Measurements from ENCODE around the gene BBS10.
"Not testable (repeated sequence)": the region's sequence is repeated elsewhere in the genome, so short reads cannot be mapped to it uniquely, and the experiment has no call there.

The BBS10 gene

GRCh38 chr12:76329159-76329558 lies 19.1 kb downstream of the BBS10 start:
- no peak for DNase-seq

- DNase-seq = not testable (repeated sequence)
These were observed 28.5 kb downstream of the BBS10 start for GRCh38 chr12:76319595-76320319.

- DNase-seq = no peak
These were observed 29.2 kb downstream of the BBS10 start for GRCh38 chr12:76318773-76319594.

GRCh38 chr12:76317976-76318375 lies 30.2 kb downstream of the BBS10 start:
- DNase-seq = no peak

GRCh38 chr12:76316468-76316867 lies 31.7 kb downstream of the BBS10 start:
- no peak for DNase-seq

GRCh38 chr12:76313299-76313698 lies 34.9 kb downstream of the BBS10 start:
- no peak for DNase-seq

GRCh38 chr12:76312315-76312714 lies 35.9 kb downstream of the BBS10 start:
- no peak for DNase-seq

- DNase-seq = no peak
These were observed 36.4 kb downstream of the BBS10 start for GRCh38 chr12:76311796-76312195.

- DNase-seq = no peak
These were observed 38.1 kb downstream of the BBS10 start for GRCh38 chr12:76310110-76310509.

GRCh38 chr12:76308866-76309265 lies 39.3 kb downstream of the BBS10 start:
- DNase-seq = no peak

- no peak for DNase-seq
These were observed 41.1 kb downstream of the BBS10 start for GRCh38 chr12:76307083-76307482.

GRCh38 chr12:76303989-76304460 lies 44.2 kb downstream of the BBS10 start:
- DNase-seq = no peak

- DNase-seq = no peak
These were observed 44.9 kb downstream of the BBS10 start for GRCh38 chr12:76303365-76303764.

GRCh38 chr12:76300297-76300665 lies 47.9 kb downstream of the BBS10 start:
- DNase-seq = no peak

- no peak for DNase-seq
These were observed 48.5 kb downstream of the BBS10 start for GRCh38 chr12:76299536-76300296.

All from retina (tissue), 1 donor.